ENCODE data around the gene SLC4A4.

The SLC4A4 gene

GRCh38 chr4:71356924-71357663 is 18.3 kb downstream of the SLC4A4 start:
- DNase-seq (ENCODE audit: extremely low read depth in 1 of 2, low read depth in 1 of 2): no peak

- no peak for DNase-seq (ENCODE audit: extremely low read depth in 1 of 2, low read depth in 1 of 2)
Measured at GRCh38 chr4:71360844-71361243, 22.0 kb downstream of the SLC4A4 start.

- no peak for DNase-seq (ENCODE audit: extremely low read depth in 1 of 2, low read depth in 1 of 2)
Measured at GRCh38 chr4:71361476-71361875, 22.7 kb downstream of the SLC4A4 start.

GRCh38 chr4:71366766-71367165 is 27.9 kb downstream of the SLC4A4 start:
- no peak for DNase-seq (ENCODE audit: extremely low read depth in 1 of 2, low read depth in 1 of 2)

DNA sequence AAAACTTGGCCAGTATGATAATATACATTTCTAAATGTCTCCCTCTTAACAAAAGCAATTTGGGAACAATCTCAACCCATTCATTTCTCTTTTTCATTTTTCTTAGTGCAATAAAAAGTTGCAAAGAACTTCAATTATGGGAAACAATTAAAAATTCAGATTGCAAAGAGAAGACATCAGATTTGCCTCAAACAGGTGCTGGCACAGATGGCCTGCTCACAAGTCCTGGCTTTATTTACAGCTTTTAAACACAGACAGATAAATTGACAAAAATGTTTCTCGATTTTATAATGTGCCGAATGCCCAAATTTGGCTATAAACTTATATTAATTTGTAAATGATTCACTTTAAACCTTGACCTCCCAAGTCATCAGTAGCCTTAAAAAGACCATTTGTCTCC is 28.7 kb downstream of the SLC4A4 start:
- DNase-seq (ENCODE audit: extremely low read depth in 1 of 2, low read depth in 1 of 2): no peak

DNA sequence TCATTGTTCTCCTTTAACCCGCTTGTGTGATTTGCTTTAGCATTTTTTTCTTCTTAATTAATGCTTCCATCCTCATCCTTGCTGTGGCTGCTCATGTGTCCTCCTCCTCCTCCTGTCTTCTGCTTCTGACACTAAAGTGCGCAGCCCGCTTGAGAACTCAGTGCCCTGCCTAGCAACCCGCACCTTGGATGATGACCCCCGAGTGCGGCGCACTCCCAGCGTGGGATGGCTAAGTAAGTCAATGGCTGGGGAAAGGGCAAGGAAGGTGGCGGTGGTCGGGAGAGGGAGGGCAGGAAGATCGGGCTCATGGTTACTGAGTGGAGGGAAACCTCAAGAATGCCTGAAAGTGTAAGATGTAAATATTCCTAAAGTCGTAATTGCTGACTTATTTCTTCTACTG is 30.1 kb downstream of the SLC4A4 start:
- no peak for DNase-seq (ENCODE audit: extremely low read depth in 1 of 2, low read depth in 1 of 2)

DNA sequence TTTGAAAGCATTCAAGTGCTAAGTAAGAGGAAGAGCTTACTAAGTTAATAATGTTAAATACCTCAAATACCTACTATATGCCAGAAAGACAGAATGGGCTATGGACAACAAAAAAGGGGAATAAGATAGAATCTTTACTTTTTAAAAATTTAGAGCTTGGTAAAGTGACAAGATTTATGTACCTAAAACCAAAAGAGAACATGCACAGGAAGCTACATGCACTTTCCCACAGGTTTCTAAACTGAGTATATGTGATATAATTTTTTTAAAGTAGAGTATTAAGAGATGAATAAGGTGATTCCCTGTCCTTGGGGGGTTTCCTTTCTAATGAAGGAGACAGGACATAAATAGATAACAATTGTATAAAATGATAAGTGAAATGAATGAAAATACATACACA is 30.7 kb downstream of the SLC4A4 start:
- no peak for DNase-seq (ENCODE audit: extremely low read depth in 1 of 2, low read depth in 1 of 2)

GRCh38 chr4:71375494-71375893 is 36.7 kb downstream of the SLC4A4 start:
- DNase-seq (ENCODE audit: extremely low read depth in 1 of 2, low read depth in 1 of 2): no peak

DNA sequence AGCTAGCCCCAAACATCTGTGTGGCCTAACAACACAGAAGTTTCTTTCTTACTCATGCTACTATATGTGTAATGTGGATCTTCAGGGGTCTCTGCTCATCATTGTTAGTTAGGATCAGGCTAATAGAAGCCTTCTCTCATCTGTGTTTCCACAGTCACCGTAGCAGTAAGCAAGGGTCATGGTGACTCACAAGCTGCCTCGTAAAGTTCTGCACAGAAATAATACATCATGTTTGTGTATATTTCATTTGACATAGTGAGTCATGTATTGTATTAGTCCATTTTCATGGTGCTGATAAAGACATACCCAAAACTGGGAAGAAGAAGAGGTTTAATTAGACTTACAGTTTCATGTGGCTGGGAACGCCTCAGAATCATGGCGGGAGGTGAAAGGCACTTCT is 38.7 kb downstream of the SLC4A4 start:
- DNase-seq (ENCODE audit: extremely low read depth in 1 of 2, low read depth in 1 of 2): no peak

DNA sequence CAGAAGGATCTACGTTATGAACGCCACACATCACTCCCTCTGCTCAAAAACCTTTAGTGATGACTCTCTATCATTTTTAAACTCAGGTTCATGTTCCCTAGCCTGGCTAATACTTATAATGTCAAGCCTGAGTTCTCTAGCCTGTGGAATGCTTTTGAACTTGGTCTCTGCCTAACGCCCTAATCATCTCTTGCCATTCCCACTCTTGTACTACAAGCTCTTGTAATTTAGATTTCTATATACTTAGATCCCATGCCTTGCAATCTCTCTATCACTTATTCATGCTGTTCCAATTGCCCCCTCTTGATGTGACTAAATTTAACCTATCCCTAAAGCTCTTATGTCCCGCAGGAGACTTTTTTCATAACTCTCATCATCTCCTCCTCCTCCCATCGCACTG is 40.3 kb downstream of the SLC4A4 start:
- no peak for DNase-seq (ENCODE audit: extremely low read depth in 1 of 2, low read depth in 1 of 2)

DNA sequence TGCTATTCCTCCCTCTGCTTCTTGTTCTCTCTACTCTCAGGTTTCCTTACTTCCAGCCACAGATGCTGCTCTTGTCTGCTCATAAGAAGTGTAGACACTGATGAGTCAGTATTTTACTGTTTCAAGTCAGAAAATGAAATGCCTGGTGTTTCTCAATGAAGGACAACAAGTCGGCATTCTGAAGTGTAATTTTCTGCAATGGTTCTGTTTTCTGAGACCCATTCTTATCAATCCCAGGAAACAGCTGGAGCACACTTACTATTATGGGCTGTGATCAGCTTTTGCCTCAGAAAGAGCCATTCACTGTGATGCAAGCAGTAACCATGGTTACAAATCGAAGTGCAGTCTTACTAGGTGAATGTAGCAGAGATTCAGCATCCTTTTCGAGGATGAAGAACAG is 42.0 kb downstream of the SLC4A4 start:
- no peak for DNase-seq (ENCODE audit: extremely low read depth in 1 of 2, low read depth in 1 of 2)

DNA sequence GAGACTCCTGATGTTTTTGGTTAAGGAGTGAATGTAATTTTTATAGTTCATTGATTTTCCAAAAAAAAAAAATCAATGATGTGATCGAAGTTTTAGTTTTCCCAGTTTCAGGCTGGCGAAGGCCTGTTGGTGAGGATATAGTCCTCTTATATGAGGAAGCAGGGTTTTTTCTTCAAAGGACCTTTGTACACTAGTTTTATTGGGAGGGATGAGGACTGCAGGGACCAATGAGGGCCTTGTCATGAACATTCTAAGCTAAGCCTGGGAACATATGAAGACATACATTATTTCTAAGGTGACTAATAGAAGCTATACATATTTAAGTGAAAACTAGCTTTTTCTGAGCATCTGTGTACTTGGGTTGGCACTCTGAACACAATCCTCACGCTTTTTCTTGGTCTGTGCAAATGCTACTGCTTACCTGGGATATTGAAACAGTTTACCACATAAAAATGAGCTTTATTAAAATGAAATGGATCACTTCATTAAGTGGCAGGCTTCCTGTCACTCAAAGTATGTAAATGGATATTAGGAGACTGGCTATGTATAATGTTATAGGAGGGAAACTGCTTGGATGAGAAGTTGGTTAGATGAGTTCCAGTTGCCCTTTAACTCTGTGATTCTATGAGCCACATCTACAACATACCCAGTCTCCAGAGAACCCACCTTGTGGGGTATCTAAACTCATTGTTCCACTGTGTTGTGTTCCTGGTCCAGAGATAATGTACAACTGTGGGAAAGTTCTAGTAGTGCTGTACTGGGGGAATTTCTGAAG is 43.5 kb downstream of the SLC4A4 start:
- DNase-seq (ENCODE audit: extremely low read depth in 1 of 2, low read depth in 1 of 2): no peak

DNA sequence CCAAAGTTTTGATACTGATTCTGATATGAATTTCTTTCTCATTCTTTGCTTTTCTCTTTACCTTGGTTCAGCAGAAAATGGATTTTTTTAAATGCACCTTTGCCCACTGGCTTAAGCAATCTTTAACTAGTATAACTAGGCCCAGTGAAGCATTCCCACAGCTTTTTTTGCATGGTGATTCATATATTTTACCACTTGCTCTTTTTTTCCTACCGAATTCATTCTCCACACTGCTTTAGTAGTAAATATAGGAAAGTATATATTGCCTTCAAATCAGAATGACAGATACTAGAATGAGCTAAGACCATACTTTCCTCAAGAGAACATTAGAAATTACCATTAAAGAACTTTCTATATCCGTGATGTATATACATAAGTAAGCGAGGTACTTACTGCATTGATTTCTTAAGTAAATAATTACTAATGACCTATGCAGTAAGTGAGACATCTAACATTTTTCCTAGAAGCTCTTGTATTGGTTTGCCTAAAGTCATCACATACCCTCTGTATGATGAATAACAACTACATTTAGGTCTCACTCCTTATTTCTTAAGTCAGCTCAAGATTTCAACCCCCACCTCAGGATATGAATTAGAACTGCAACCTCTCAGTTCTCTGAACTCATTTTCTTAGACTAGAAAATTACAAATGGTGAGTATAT is 44.2 kb downstream of the SLC4A4 start:
- no peak for DNase-seq (ENCODE audit: extremely low read depth in 1 of 2, low read depth in 1 of 2)

DNA sequence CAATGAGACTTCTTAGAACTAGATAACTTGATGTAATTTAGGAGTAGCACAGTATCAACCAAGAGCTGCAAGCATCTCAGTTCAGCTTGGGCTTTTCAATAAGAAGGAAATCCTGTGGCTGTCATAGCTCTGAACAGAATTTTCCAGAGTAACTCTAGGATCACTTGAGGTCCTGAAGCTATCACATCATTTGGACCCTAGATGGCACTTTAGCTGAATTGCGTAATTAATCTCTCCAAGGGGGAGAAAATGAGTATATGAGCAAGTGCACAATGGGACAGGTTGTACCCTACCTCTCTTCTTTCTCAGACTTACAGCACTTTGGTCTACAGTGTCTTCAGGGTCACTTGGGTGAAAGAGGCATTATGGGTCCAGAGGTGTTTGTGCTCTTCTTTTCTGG is 45.2 kb downstream of the SLC4A4 start:
- DNase-seq (ENCODE audit: extremely low read depth in 1 of 2, low read depth in 1 of 2): no peak

- DNase-seq (ENCODE audit: extremely low read depth in 1 of 2, low read depth in 1 of 2): no peak
Measured at GRCh38 chr4:71389149-71389827, 50.5 kb downstream of the SLC4A4 start.

DNA sequence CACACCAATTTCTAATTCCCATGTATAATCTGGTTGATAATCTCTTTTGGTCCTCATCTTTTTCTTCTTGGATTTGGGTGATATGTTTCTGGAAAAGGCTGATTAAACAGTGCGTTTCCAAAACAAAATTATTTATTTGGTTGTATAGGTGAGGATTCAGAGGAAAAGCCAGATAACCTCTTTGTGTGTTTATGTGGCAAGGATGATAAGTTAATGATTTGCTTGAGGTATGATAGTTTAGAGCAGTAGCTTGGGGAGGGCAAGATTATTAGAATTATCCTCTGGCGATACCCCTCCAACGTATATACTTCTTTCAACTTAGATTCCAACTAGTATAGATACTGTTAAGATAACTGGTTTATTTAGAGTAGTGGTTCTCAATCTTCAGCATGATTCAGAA is 53.3 kb downstream of the SLC4A4 start:
- no peak for DNase-seq (ENCODE audit: extremely low read depth in 1 of 2, low read depth in 1 of 2)

DNA sequence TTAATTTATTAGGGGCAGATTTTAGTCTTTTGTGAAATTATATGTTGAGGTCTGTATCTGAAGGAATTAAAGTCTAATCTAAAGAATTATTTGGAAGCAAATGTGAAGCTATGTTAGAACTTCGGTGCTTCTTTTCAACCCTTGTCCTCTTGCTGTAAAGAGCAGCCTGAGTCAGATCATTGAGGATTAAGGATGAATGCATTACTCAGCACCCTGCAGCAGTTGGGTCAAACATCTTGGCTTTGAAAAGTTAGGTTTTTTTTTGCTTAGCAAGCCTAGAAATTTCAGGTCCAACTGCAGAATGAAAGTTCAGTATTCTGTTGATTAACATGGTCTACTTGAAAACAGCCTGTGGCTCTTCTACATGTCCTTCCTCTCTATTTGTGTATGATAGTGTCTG is 57.6 kb downstream of the SLC4A4 start:
- DNase-seq (ENCODE audit: extremely low read depth in 1 of 2, low read depth in 1 of 2): no peak

DNA sequence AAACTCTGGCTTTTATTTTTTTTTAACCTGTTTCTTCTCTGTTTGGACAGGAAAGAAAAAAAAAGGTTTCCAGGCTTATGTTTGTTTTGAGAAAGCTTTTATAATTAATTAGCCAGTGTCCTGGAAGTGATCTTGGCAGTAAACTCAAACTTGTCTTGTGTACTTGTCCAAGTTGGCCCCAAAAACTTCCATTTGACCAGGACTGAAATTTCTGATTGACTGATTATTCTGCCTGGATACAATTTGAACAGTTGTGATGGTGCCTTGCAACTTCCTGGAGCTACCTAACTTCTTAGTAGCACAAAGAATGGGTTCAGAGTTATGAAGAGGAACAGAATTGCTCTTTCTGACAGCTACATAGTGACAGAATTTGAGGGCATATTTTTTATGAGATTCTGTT is 62.0 kb downstream of the SLC4A4 start:
- DNase-seq (ENCODE audit: extremely low read depth in 1 of 2, low read depth in 1 of 2): no peak

GRCh38 chr4:71402616-71403015 is 63.8 kb downstream of the SLC4A4 start:
- DNase-seq (ENCODE audit: extremely low read depth in 1 of 2, low read depth in 1 of 2): no peak

- no peak for DNase-seq (ENCODE audit: extremely low read depth in 1 of 2, low read depth in 1 of 2)
Measured at GRCh38 chr4:71404049-71404448, 65.2 kb downstream of the SLC4A4 start.

DNA sequence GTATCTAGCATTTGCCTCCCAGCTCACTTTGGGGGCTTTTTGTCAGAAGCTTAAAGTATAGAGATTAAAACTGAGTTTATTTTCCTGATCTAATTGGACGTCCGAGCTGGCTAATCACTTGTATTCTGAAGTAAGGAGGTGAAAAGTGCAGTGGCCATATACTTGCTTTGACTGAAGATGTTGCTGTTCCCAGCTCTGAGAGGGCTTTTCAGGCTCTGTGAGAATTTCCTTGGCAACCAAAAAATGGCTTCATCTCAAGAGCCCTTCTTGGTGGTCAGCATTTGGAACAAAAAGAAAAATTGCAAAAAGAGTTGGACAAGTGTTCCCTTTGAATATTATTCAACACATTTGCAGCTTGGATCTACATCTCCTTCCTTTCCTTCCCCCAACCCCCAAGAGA is 67.0 kb downstream of the SLC4A4 start:
- no peak for DNase-seq (ENCODE audit: extremely low read depth in 1 of 2, low read depth in 1 of 2)

All from activated CD8-positive, alpha-beta memory T cell treated with anti-CD3 and anti-CD28 coated beads for 1 hour (primary cell).